HFF-Myc (cell line): ENCODE results near the gene CCL22.

ENCODE experiments used
- DNase-seq: peaks from one replicate; pipeline ENCODE4 v3.0.0-alpha.2; 2011; ENCODE audit warnings: low read depth; ENCODE audit errors: extremely low read depth
- H3K4me3 ChIP-seq: replicated peaks from 2 replicates; pipeline ENCODE4 v1.5.1; 2011; ENCODE audit warnings: low read depth, mild to moderate bottlenecking, control low read depth, low read length
- CTCF ChIP-seq: IDR thresholded peaks from 2 replicates; pipeline ENCODE4 v1.5.1; 2012; ENCODE audit warnings: mild to moderate bottlenecking, low read depth, low read length, control low read depth; ENCODE audit errors: missing control alignments

CCL22 gene

GRCh38 chr16:57381791-57382534, 23.4 kb downstream of the CCL22 start:
- no peak overlapping the region for H3K4me3 ChIP-seq
- no peak for DNase-seq
- no peak for TF ChIP-seq CTCF

GRCh38 chr16:57382535-57383275, 24.1 kb downstream of the CCL22 start:
- TF ChIP-seq CTCF = no peak
- no peak for DNase-seq
- no peak overlapping the region for H3K4me3 ChIP-seq

- no peak for DNase-seq
- H3K4me3 ChIP-seq = no peak overlapping the region
- no peak for TF ChIP-seq CTCF
Measured at GRCh38 chr16:57383276-57384247, 25.0 kb downstream of the CCL22 start.

GRCh38 chr16:57384248-57385070, 25.9 kb downstream of the CCL22 start:
- TF ChIP-seq CTCF = no peak
- no peak for DNase-seq
- H3K4me3 ChIP-seq = no peak overlapping the region

GRCh38 chr16:57385083-57385482, 26.5 kb downstream of the CCL22 start:
- no peak overlapping the region for H3K4me3 ChIP-seq
- no peak for TF ChIP-seq CTCF
- DNase-seq = no peak
